Measurements from ENCODE around the gene TLE1. TPM values are rescaled to one million over a fixed set of nuclear protein-coding genes. Genes with fewer than 3 reads are reported as not detected.
"Not testable (repeated sequence)": the region's sequence is repeated elsewhere in the genome, so short reads cannot be mapped to it uniquely, and the experiment has no call there.

The TLE1 gene
- polyA plus RNA-seq (2012; ENCODE audit: insufficient read depth, insufficient read length, low read depth) = 41.7 TPM

DNA sequence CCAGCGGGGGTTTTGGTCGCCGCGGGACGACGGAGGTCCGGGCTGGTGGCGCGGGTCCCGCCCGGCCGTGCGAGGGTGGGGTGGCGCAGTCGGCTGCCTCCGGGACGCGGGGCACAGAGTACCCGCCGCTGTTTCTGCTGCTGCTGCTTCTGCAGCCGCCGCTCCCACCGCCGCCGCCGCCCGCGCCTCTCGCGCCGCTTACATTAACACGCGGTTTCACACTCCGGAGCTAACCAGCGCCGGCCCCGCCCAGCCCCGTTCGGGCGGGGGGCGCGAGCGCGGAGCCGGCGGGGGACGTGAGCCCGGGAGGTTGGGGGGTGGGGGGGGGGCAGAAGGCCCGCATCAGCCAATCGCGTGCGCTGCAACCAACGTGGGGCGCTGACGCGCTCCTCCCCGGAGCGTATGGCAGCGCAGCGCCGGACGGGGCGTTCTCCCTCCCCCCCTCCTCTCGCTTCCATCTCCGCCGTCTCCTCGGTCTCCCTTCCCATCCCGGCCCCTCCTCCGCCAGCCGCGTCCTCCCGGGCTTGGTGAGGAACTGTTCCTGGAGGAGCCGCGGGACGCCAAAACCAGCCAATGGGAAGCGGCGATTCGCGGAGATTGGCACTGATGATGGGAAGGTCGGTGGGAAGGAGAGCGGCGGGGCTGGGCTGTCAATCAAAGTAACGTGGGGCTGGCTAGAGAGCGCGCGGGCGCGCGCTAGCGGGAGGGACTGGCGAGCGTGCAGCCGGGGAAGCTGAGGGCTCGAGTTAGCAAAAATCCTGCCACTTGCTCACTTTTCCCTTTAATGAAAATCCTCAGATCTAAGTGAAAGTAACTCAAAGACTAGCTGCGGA lies at the start of gene TLE1:
Gene TLE1, minus strand, starts transcription at position 205 of the 833 bp plus-strand sequence. CDS start 1,307 bp downstream, outside the sequence.
- Histone ChIP-seq H3K4me1 (peaks cover 4% of the 10 kb centered on the region; the same call in 1 of the 2 replicates), H3K9me3 (no peaks in the 10 kb centered on the region), H3K36me3 (peaks cover 2% of the 10 kb centered on the region), H3K4me3 (ENCODE audit: low read depth, low read length) (peak within 1 kb of the TSS; percentile 91), H3K27me3 (peaks cover 5% of the 10 kb centered on the region; the same call in 1 of the 2 replicates)
- TF ChIP-seq, protein P1, sequence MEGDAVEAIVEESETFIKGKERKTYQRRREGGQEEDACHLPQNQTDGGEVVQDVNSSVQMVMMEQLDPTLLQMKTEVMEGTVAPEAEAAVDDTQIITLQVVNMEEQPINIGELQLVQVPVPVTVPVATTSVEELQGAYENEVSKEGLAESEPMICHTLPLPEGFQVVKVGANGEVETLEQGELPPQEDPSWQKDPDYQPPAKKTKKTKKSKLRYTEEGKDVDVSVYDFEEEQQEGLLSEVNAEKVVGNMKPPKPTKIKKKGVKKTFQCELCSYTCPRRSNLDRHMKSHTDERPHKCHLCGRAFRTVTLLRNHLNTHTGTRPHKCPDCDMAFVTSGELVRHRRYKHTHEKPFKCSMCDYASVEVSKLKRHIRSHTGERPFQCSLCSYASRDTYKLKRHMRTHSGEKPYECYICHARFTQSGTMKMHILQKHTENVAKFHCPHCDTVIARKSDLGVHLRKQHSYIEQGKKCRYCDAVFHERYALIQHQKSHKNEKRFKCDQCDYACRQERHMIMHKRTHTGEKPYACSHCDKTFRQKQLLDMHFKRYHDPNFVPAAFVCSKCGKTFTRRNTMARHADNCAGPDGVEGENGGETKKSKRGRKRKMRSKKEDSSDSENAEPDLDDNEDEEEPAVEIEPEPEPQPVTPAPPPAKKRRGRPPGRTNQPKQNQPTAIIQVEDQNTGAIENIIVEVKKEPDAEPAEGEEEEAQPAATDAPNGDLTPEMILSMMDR (IDR thresholded peaks at IDR 0.05; ENCODE audit: low read depth, low read length) = no peak
- DNase-seq = peak; percentile 100

DNA sequence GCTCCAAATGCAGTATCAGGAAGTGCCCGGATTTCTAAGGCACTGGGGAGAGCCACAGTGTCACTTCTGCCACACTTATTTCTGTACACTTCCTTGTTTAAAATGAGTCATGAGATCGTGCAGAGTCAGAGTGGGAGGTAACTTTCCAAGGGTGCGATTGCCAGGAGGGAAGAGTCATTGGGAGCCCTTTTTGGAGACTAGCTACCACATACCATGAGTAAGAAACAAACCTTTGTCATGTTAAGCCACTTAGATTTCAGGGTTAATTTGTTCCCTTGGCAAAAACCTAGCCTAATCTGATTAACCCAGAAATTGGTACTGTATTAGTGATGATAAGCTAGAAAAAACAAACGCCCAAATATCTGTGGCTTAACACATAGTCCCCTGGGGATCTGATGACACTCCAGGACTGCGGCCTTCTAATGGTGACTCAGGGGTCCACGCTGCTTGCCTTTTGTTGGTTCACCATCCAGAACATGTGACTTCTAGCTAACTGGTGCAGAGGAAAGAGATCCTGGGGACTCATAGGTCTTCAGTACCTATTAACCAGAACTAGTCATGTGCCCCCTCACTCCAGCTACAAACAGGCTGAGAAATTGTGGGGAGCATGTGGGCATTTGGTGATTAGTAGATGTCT lies 48.6 kb upstream of the TLE1 start:
- peak; percentile 57 for DNase-seq
- TF ChIP-seq, protein P1 (IDR thresholded peaks at IDR 0.05; ENCODE audit: low read depth, low read length) = no peak
- Histone ChIP-seq H3K36me3 (no peaks in the 10 kb centered on the region), H3K4me3 (ENCODE audit: low read depth, low read length) (no peak overlapping the region), H3K27me3 (no peaks in the 10 kb centered on the region), H3K9me3 (no peaks in the 10 kb centered on the region), H3K4me1 (0 out of 2 replicates have a peak, but pooled peaks cover 5% of the 10 kb centered on the region)

- H3K27me3 ChIP-seq; H3K9me3 ChIP-seq; DNase-seq; H3K36me3 ChIP-seq; H3K4me3 ChIP-seq (ENCODE audit: low read depth, low read length); H3K4me1 ChIP-seq: not testable (repeated sequence)
Measured at GRCh38 chr9:81730498-81730897, 41.2 kb upstream of the TLE1 start.

DNA sequence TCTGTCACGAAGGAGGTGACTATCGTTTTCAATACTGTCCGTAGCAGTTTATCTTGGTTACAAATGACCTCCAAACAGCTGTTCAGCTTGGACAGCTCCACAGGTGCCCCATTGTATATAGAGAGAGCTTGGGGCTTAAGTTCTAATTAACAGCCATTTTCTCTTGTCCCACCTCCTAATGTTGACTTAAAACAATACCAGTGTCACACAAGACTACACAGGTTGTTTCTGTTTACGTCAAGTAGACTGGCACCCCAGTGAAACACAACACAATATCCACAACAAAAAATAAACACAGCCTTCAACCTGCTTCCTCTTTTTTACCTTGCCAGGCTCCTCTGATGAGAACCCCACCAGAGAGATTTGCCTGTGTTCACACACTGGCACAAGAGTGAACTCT lies 39.8 kb upstream of the TLE1 start:
- no peak overlapping the region for H3K4me3 ChIP-seq (ENCODE audit: low read depth, low read length)
- H3K27me3 ChIP-seq = no peaks in the 10 kb centered on the region
- no peaks in the 10 kb centered on the region for H3K4me1 ChIP-seq
- H3K9me3 ChIP-seq = no peaks in the 10 kb centered on the region
- no peaks in the 10 kb centered on the region for H3K36me3 ChIP-seq
- TF ChIP-seq, protein P1 (IDR thresholded peaks at IDR 0.05; ENCODE audit: low read depth, low read length) = no peak
- no peak for DNase-seq

- no peak overlapping the region for H3K4me3 ChIP-seq (ENCODE audit: low read depth, low read length)
- H3K9me3 ChIP-seq = no peaks in the 10 kb centered on the region
- no peak for DNase-seq
- H3K27me3 ChIP-seq = no peaks in the 10 kb centered on the region
- no peaks in the 10 kb centered on the region for H3K36me3 ChIP-seq
- TF ChIP-seq, protein P1 (IDR thresholded peaks at IDR 0.05; ENCODE audit: low read depth, low read length) = no peak
- H3K4me1 ChIP-seq = no peaks in the 10 kb centered on the region
Measured at GRCh38 chr9:81724242-81724889, 35.0 kb upstream of the TLE1 start.

- H3K4me3 ChIP-seq (ENCODE audit: low read depth, low read length) = no peak overlapping the region
- TF ChIP-seq, protein P1 (IDR thresholded peaks at IDR 0.05; ENCODE audit: low read depth, low read length) = no peak
- no peaks in the 10 kb centered on the region for H3K27me3 ChIP-seq
- H3K36me3 ChIP-seq = no peaks in the 10 kb centered on the region
- no peak for DNase-seq
- H3K9me3 ChIP-seq = no peaks in the 10 kb centered on the region
- no peaks in the 10 kb centered on the region for H3K4me1 ChIP-seq
Measured at GRCh38 chr9:81722277-81722676, 32.9 kb upstream of the TLE1 start.
